Measurements from ENCODE around the gene CLSTN2.

CLSTN2 gene

GRCh38 chr3:140052771-140053702, 118.1 kb downstream of the CLSTN2 start:
- Histone ChIP-seq H3K4me2 (ENCODE audit: low read length) (no peak overlapping the region), H4K91ac (ENCODE audit: low read depth, low read length) (no peak overlapping the region), H2BK5ac (ENCODE audit: low read depth, low read length, poor library complexity) (no peak overlapping the region), H3K4ac (ENCODE audit: low read depth, low read length) (no peak overlapping the region), H3K27me3 (ENCODE audit: insufficient read depth, low read length) (no peaks in the 10 kb centered on the region), H3K14ac (ENCODE audit: low read length) (no peak overlapping the region), H3K4me1 (ENCODE audit: control insufficient read depth in 1 of 2, insufficient read depth in 2 of 2, low read length in 2 of 2) (peaks cover 6 to 13% of the 10 kb centered on the region in 2 experiments), H2AK5ac (ENCODE audit: low read length) (no peak overlapping the region), H3K9ac (ENCODE audit: low read length) (no peak overlapping the region), H3K9me3 (ENCODE audit: insufficient read depth, low read depth, low read length) (peaks cover 1% of the 10 kb centered on the region), H3K36me3 (ENCODE audit: control insufficient read depth in 1 of 2, insufficient read depth in 2 of 2, low read length in 2 of 2) (no peaks in the 10 kb centered on the region), H2AFZ (ENCODE audit: insufficient read depth, low read length, poor library complexity) (no peak overlapping the region), H4K12ac (ENCODE audit: low read depth, low read length) (no peak overlapping the region), H3K79me2 (ENCODE audit: control insufficient read depth, insufficient read depth, low read length, poor library complexity) (no peaks in the 10 kb centered on the region), H3K23ac (ENCODE audit: low read length) (no peak overlapping the region), H3K4me3 (ENCODE audit: low read depth, low read length) (no peak overlapping the region), H4K8ac (ENCODE audit: low read depth, low read length) (no peak overlapping the region), H3K18ac (ENCODE audit: low read length) (no peak overlapping the region), H2BK12ac (ENCODE audit: low read length) (no peak overlapping the region), H3K27ac (ENCODE audit: low read depth, low read length) (no peak overlapping the region), H2BK120ac (ENCODE audit: insufficient read depth, low read length, poor library complexity) (no peak overlapping the region), H3K79me1 (ENCODE audit: low read length) (no peaks in the 10 kb centered on the region)
- DNase-seq = no peak
- WGBS (ENCODE audit: extremely low coverage, insufficient coverage, insufficient read length) = no CpG with 5 or more reads among the region's 11 CpGs

GRCh38 chr3:140053794-140054193, 118.8 kb downstream of the CLSTN2 start:
- Histone ChIP-seq H3K23ac (ENCODE audit: low read length) (no peak overlapping the region), H2BK120ac (ENCODE audit: insufficient read depth, low read length, poor library complexity) (no peak overlapping the region), H2AK5ac (ENCODE audit: low read length) (no peak overlapping the region), H4K8ac (ENCODE audit: low read depth, low read length) (no peak overlapping the region), H3K4me1 (ENCODE audit: control insufficient read depth in 1 of 2, insufficient read depth in 2 of 2, low read length in 2 of 2) (peaks cover 6 to 13% of the 10 kb centered on the region in 2 experiments), H3K14ac (ENCODE audit: low read length) (no peak overlapping the region), H3K4me3 (ENCODE audit: low read depth, low read length) (no peak overlapping the region), H3K79me1 (ENCODE audit: low read length) (no peaks in the 10 kb centered on the region), H2BK5ac (ENCODE audit: low read depth, low read length, poor library complexity) (no peak overlapping the region), H4K12ac (ENCODE audit: low read depth, low read length) (no peak overlapping the region), H3K9ac (ENCODE audit: low read length) (no peak overlapping the region), H3K9me3 (ENCODE audit: insufficient read depth, low read depth, low read length) (peaks cover 1% of the 10 kb centered on the region), H3K36me3 (ENCODE audit: control insufficient read depth in 1 of 2, insufficient read depth in 2 of 2, low read length in 2 of 2) (no peaks in the 10 kb centered on the region), H3K4me2 (ENCODE audit: low read length) (no peak overlapping the region), H3K79me2 (ENCODE audit: control insufficient read depth, insufficient read depth, low read length, poor library complexity) (no peaks in the 10 kb centered on the region), H3K4ac (ENCODE audit: low read depth, low read length) (no peak overlapping the region), H2BK12ac (ENCODE audit: low read length) (no peak overlapping the region), H2AFZ (ENCODE audit: insufficient read depth, low read length, poor library complexity) (no peak overlapping the region), H3K27me3 (ENCODE audit: insufficient read depth, low read length) (no peaks in the 10 kb centered on the region), H4K91ac (ENCODE audit: low read depth, low read length) (no peak overlapping the region), H3K18ac (ENCODE audit: low read length) (no peak overlapping the region), H3K27ac (ENCODE audit: low read depth, low read length) (no peak overlapping the region)
- WGBS (ENCODE audit: extremely low coverage, insufficient coverage, insufficient read length) = no CpG with 5 or more reads among the region's 3 CpGs
- DNase-seq = no peak

- Histone ChIP-seq H3K4me2 (ENCODE audit: low read length) (no peak overlapping the region), H3K36me3 (ENCODE audit: control insufficient read depth in 1 of 2, insufficient read depth in 2 of 2, low read length in 2 of 2) (no peaks in the 10 kb centered on the region), H3K79me2 (ENCODE audit: control insufficient read depth, insufficient read depth, low read length, poor library complexity) (no peaks in the 10 kb centered on the region), H3K27me3 (ENCODE audit: insufficient read depth, low read length) (no peaks in the 10 kb centered on the region), H3K14ac (ENCODE audit: low read length) (no peak overlapping the region), H3K23ac (ENCODE audit: low read length) (no peak overlapping the region), H2AFZ (ENCODE audit: insufficient read depth, low read length, poor library complexity) (no peak overlapping the region), H3K79me1 (ENCODE audit: low read length) (no peaks in the 10 kb centered on the region), H3K4ac (ENCODE audit: low read depth, low read length) (no peak overlapping the region), H2BK5ac (ENCODE audit: low read depth, low read length, poor library complexity) (no peak overlapping the region), H2AK5ac (ENCODE audit: low read length) (no peak overlapping the region), H4K8ac (ENCODE audit: low read depth, low read length) (no peak overlapping the region), H3K4me3 (ENCODE audit: low read depth, low read length) (no peak overlapping the region), H3K4me1 (ENCODE audit: control insufficient read depth in 1 of 2, insufficient read depth in 2 of 2, low read length in 2 of 2) (peaks cover 6 to 13% of the 10 kb centered on the region in 2 experiments), H3K18ac (ENCODE audit: low read length) (no peak overlapping the region), H2BK12ac (ENCODE audit: low read length) (no peak overlapping the region), H4K91ac (ENCODE audit: low read depth, low read length) (no peak overlapping the region), H2BK120ac (ENCODE audit: insufficient read depth, low read length, poor library complexity) (no peak overlapping the region), H3K27ac (ENCODE audit: low read depth, low read length) (no peak overlapping the region), H3K9ac (ENCODE audit: low read length) (no peak overlapping the region), H3K9me3 (ENCODE audit: insufficient read depth, low read depth, low read length) (peaks cover 1% of the 10 kb centered on the region), H4K12ac (ENCODE audit: low read depth, low read length) (no peak overlapping the region)
- no peak for DNase-seq
- no CpG with 5 or more reads among the region's 6 CpGs for WGBS (ENCODE audit: extremely low coverage, insufficient coverage, insufficient read length)
These were observed 120.3 kb downstream of the CLSTN2 start for GRCh38 chr3:140055092-140055791.

GRCh38 chr3:140056047-140056446, 121.1 kb downstream of the CLSTN2 start:
- Histone ChIP-seq H3K4me2 (ENCODE audit: low read length) (no peak overlapping the region), H4K12ac (ENCODE audit: low read depth, low read length) (no peak overlapping the region)
- WGBS (ENCODE audit: extremely low coverage, insufficient coverage, insufficient read length) = no CpG with 5 or more reads among the region's 4 CpGs

More at GRCh38 chr3:140056047-140056446, 121.1 kb downstream of the CLSTN2 start:
- Histone ChIP-seq H3K27me3 (ENCODE audit: insufficient read depth, low read length) (no peaks in the 10 kb centered on the region), H2BK120ac (ENCODE audit: insufficient read depth, low read length, poor library complexity) (no peak overlapping the region), H3K18ac (ENCODE audit: low read length) (no peak overlapping the region), H3K4me3 (ENCODE audit: low read depth, low read length) (no peak overlapping the region), H3K9me3 (ENCODE audit: insufficient read depth, low read depth, low read length) (peaks cover 1% of the 10 kb centered on the region), H3K27ac (ENCODE audit: low read depth, low read length) (no peak overlapping the region), H3K14ac (ENCODE audit: low read length) (no peak overlapping the region), H4K8ac (ENCODE audit: low read depth, low read length) (no peak overlapping the region), H3K9ac (ENCODE audit: low read length) (no peak overlapping the region), H2BK5ac (ENCODE audit: low read depth, low read length, poor library complexity) (no peak overlapping the region), H3K4ac (ENCODE audit: low read depth, low read length) (no peak overlapping the region), H3K23ac (ENCODE audit: low read length) (no peak overlapping the region), H3K79me2 (ENCODE audit: control insufficient read depth, insufficient read depth, low read length, poor library complexity) (no peaks in the 10 kb centered on the region), H3K36me3 (ENCODE audit: control insufficient read depth in 1 of 2, insufficient read depth in 2 of 2, low read length in 2 of 2) (no peaks in the 10 kb centered on the region), H2AK5ac (ENCODE audit: low read length) (no peak overlapping the region), H3K4me1 (ENCODE audit: control insufficient read depth in 1 of 2, insufficient read depth in 2 of 2, low read length in 2 of 2) (peaks cover 6 to 11% of the 10 kb centered on the region in 2 experiments), H2BK12ac (ENCODE audit: low read length) (no peak overlapping the region), H4K91ac (ENCODE audit: low read depth, low read length) (no peak overlapping the region), H3K79me1 (ENCODE audit: low read length) (no peaks in the 10 kb centered on the region), H2AFZ (ENCODE audit: insufficient read depth, low read length, poor library complexity) (no peak overlapping the region)
- peak in 1 of 2 donors; percentile 23 for DNase-seq
